DOHH2 (cell line): ENCODE data around the gene ANO10.

Experiments used
- H3F3A ChIP-seq: fragments of 200-600 bp; sonication (generic), shearing (Covaris generic); 2 replicates; pipeline ENCODE4 v1.6.0; 2016; ENCODE audit warnings: antibody characterized with exemption, mild to moderate bottlenecking; ENCODE audit not compliant: control insufficient read depth, insufficient read depth
- H3K27ac ChIP-seq: fragments of 200-600 bp; sonication (generic); 2 replicates; pipeline ENCODE4 v1.5.1; 2014; ENCODE audit warnings: low read depth, mild to moderate bottlenecking, low read length, moderate library complexity
- H3K27me3 ChIP-seq: fragments of 200-600 bp; sonication (generic); 2 replicates; pipeline ENCODE4 v1.6.1; 2014; ENCODE audit warnings: mild to moderate bottlenecking, low read length, mixed read lengths; ENCODE audit not compliant: control insufficient read depth
- H3K36me3 ChIP-seq: fragments of 200-600 bp; sonication (generic); 2 replicates; pipeline ENCODE4 v1.6.1; 2014; ENCODE audit warnings: mild to moderate bottlenecking, low read length, moderate library complexity, mixed read lengths; ENCODE audit not compliant: control insufficient read depth
- H3K4me1 ChIP-seq: fragments of 200-600 bp; sonication (generic); 2 replicates; pipeline ENCODE4 v1.6.1; 2014; ENCODE audit warnings: mild to moderate bottlenecking, low read length, mixed read lengths; ENCODE audit not compliant: control insufficient read depth
- H3K4me2 ChIP-seq: fragments of 200-600 bp; sonication (generic); 2 replicates; pipeline ENCODE4 v1.6.0; 2014; ENCODE audit warnings: mild to moderate bottlenecking, low read length, moderate library complexity
- H3K4me3 ChIP-seq: fragments of 200-600 bp; sonication (generic); 2 replicates; pipeline ENCODE4 v1.5.1; 2014; ENCODE audit warnings: mild to moderate bottlenecking, low read length, mixed read lengths
- H3K79me2 ChIP-seq: fragments of 200-600 bp; sonication (generic); 2 replicates; pipeline ENCODE4 v1.6.1; 2014; ENCODE audit warnings: mild to moderate bottlenecking, low read length, mixed read lengths; ENCODE audit not compliant: control insufficient read depth
- H3K9me2 ChIP-seq: fragments of 200-600 bp; sonication (generic); replicated peaks from 2 replicates; pipeline ENCODE4 v1.6.1; 2014; ENCODE audit warnings: mild to moderate bottlenecking, low read length, mixed read lengths; ENCODE audit not compliant: control insufficient read depth
- H3K9me3 ChIP-seq: fragments of 200-600 bp; sonication (generic); 2 replicates; pipeline ENCODE4 v1.6.1; 2014; ENCODE audit warnings: antibody characterized with exemption, low read length, mixed read lengths; ENCODE audit not compliant: control insufficient read depth, insufficient read depth
- H4K20me1 ChIP-seq: fragments of 200-600 bp; sonication (generic); 2 replicates; pipeline ENCODE4 v1.6.0; 2014; ENCODE audit warnings: low read depth, mild to moderate bottlenecking, antibody characterized with exemption, low read length, moderate library complexity; ENCODE audit not compliant: control insufficient read depth, insufficient read depth
- EZH2phosphoT487 ChIP-seq: fragments of 200-600 bp; sonication (generic); IDR thresholded peaks from 2 replicates; pipeline ENCODE4 v1.6.1; 2017; ENCODE audit warnings: borderline replicate concordance, mild to moderate bottlenecking, antibody characterized with exemption, low read length, moderate library complexity, mixed read lengths
- TF ChIP-seq, protein P1 (sequence below): fragments of 200-600 bp; sonication (generic); IDR thresholded peaks from one replicate; pipeline ENCODE4 v1.5.1; 2014; ENCODE audit warnings: antibody characterized with exemption, mild to moderate bottlenecking, low read depth, low read length; ENCODE audit not compliant: poor library complexity, severe bottlenecking

The ANO10 gene

DNA sequence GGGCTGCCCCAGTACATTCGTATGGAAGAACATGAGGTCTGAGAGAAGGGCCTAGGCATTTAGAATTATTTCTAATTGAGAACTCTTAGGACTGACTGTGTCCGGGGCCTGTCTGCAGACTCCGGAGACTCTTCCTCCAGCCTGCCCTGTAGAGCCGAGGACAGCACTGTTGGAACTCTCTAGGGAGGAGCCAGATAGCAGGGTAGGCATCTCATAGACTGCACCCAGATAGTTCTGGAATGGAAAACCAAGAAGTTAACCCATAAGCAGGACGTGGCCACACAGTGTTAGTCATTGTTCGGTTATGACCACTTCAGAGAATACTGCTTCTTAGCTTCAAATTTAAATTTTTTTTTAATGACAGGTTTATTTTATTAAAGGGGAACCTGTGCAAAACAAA lies 275.9 kb downstream of the ANO10 start:
- Histone ChIP-seq H3K36me3 (peaks cover 45% of the 10 kb centered on the region), H3K27me3 (no peaks in the 10 kb centered on the region), H4K20me1 (no peaks in the 10 kb centered on the region), H3K4me3 (no peak overlapping the region), H3K9me2 (no peaks in the 10 kb centered on the region), H3K9me3 (no peaks in the 10 kb centered on the region), H3K4me1 (no peaks in the 10 kb centered on the region), H3K27ac (no peak overlapping the region), H3K4me2 (no peak overlapping the region), H3K79me2 (no peaks in the 10 kb centered on the region), H3F3A (no peaks in the 10 kb centered on the region)
- TF ChIP-seq, protein P1, sequence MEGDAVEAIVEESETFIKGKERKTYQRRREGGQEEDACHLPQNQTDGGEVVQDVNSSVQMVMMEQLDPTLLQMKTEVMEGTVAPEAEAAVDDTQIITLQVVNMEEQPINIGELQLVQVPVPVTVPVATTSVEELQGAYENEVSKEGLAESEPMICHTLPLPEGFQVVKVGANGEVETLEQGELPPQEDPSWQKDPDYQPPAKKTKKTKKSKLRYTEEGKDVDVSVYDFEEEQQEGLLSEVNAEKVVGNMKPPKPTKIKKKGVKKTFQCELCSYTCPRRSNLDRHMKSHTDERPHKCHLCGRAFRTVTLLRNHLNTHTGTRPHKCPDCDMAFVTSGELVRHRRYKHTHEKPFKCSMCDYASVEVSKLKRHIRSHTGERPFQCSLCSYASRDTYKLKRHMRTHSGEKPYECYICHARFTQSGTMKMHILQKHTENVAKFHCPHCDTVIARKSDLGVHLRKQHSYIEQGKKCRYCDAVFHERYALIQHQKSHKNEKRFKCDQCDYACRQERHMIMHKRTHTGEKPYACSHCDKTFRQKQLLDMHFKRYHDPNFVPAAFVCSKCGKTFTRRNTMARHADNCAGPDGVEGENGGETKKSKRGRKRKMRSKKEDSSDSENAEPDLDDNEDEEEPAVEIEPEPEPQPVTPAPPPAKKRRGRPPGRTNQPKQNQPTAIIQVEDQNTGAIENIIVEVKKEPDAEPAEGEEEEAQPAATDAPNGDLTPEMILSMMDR, result no peak
- no peak for TF ChIP-seq EZH2phosphoT487

GRCh38 chr3:43345246-43345645 lies 276.6 kb downstream of the ANO10 start:
- H3K4me3 ChIP-seq, result no peak overlapping the region

DNA sequence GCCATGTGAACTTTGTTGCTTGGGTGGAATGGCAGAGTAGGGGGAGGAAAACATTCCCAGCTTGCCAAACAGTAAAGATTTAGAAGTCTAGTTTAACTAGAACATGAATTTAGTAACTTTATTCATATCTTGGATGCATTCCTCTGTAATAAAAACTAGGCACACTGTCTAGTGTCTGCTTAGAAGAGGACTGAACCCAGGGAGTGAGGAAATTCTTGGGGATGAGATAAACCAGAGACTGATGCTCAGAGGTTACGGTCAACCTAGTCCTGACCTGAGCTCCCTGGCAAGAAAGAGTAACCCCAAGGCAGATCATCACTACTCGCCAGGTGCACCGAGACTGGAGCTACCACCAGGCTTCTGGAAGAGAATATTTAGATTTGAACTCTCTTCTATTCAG lies 277.3 kb downstream of the ANO10 start:
- Histone ChIP-seq H3K27ac (no peak overlapping the region), H3K27me3 (no peaks in the 10 kb centered on the region), H3K36me3 (peaks cover 44% of the 10 kb centered on the region)

More at GRCh38 chr3:43345246-43345645, 276.6 kb downstream of the ANO10 start:
- no peak overlapping the region for H3K27ac ChIP-seq
- TF ChIP-seq EZH2phosphoT487, result no peak
- TF ChIP-seq, protein P1, result no peak
- H3K9me2 ChIP-seq, result no peaks in the 10 kb centered on the region
- H3K4me2 ChIP-seq, result no peak overlapping the region
- no peaks in the 10 kb centered on the region for H3F3A ChIP-seq
- H3K79me2 ChIP-seq, result no peaks in the 10 kb centered on the region
- no peaks in the 10 kb centered on the region for H4K20me1 ChIP-seq
- peaks cover 47% of the 10 kb centered on the region for H3K36me3 ChIP-seq
- H3K27me3 ChIP-seq, result no peaks in the 10 kb centered on the region
- H3K4me1 ChIP-seq, result no peaks in the 10 kb centered on the region
- H3K9me3 ChIP-seq, result no peaks in the 10 kb centered on the region

More for the DNA sequence above, 277.3 kb downstream of the ANO10 start:
- no peaks in the 10 kb centered on the region for H3K4me1 ChIP-seq
- H3K9me2 ChIP-seq, result no peaks in the 10 kb centered on the region
- H3K4me3 ChIP-seq, result no peak overlapping the region
- no peaks in the 10 kb centered on the region for H3K9me3 ChIP-seq
- no peaks in the 10 kb centered on the region for H3K79me2 ChIP-seq
- H3F3A ChIP-seq, result no peaks in the 10 kb centered on the region
- TF ChIP-seq EZH2phosphoT487, result no peak
- TF ChIP-seq, protein P1, result no peak
- no peak overlapping the region for H3K4me2 ChIP-seq
- H4K20me1 ChIP-seq, result no peaks in the 10 kb centered on the region
